ENCODE results near the gene GRN.
A peak's percentile ranks its signal among the peaks of the same experiment; 100 is the strongest.
"Not testable (repeated sequence)": the region's sequence is repeated elsewhere in the genome, so short reads cannot be mapped to it uniquely, and the experiment has no call there.

Gene GRN

GRCh38 chr17:44383861-44384260, 38.8 kb downstream of the GRN start:
- Histone ChIP-seq H3K4me3 (ENCODE audit: insufficient read depth, low read depth, low read length) (no peak overlapping the region), H3K9me3 (ENCODE audit: control insufficient read depth, low read length) (no peaks in the 10 kb centered on the region), H3K27ac (ENCODE audit: insufficient read depth, low read depth, low read length, poor library complexity, severe bottlenecking) (no peak overlapping the region), H3K4me1 (ENCODE audit: control insufficient read depth, insufficient read depth, low read length) (peaks cover 7% of the 10 kb centered on the region), H3K27me3 (ENCODE audit: control insufficient read depth, insufficient read depth, low read length, poor library complexity, severe bottlenecking) (peaks cover 36% of the 10 kb centered on the region), H3K36me3 (ENCODE audit: control insufficient read depth, insufficient read depth, low read length) (no peaks in the 10 kb centered on the region)
- 88 to 92% methylated on average over 16 of the region's 16 CpGs for WGBS, 2 experiments

- WGBS, 2 experiments = 33 to 36% methylated on average over 29 of the region's 29 CpGs
These were observed 39.2 kb downstream of the GRN start for GRCh38 chr17:44384281-44384822.

DNA sequence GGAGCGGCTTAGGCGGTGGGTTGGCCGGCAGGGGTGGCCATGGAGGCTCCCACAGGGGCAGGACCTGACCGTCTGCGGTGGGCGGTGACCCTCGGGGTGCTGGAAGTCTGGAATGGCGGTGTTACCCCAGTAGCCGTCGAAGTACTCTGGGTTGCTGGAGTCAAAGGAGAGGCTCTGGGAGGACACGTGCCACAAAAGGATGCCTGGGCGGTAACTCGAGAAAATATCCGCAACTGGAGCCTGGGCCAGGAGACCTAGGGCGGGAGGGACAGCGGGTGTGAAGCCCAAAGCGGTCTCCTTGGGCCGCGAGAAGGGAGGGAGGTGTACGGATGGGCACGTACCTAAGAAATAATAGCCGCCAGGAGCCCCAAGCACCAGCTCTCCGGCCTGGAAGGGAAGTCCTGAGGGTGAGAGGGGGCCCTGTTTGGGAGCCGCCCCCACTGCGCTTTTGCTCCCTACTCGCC, 39.8 kb downstream of the GRN start:
- H3K27ac ChIP-seq (ENCODE audit: insufficient read depth, low read depth, low read length, poor library complexity, severe bottlenecking) = no peak overlapping the region
- no peaks in the 10 kb centered on the region for H3K9me3 ChIP-seq (ENCODE audit: control insufficient read depth, low read length)
- peak overlapping the region; percentile 33 for H3K4me3 ChIP-seq (ENCODE audit: insufficient read depth, low read depth, low read length)
- peaks cover 7% of the 10 kb centered on the region for H3K4me1 ChIP-seq (ENCODE audit: control insufficient read depth, insufficient read depth, low read length)
- H3K36me3 ChIP-seq (ENCODE audit: control insufficient read depth, insufficient read depth, low read length) = no peaks in the 10 kb centered on the region
- peaks cover 36% of the 10 kb centered on the region for H3K27me3 ChIP-seq (ENCODE audit: control insufficient read depth, insufficient read depth, low read length, poor library complexity, severe bottlenecking)
- 3 to 4% methylated on average over 26 of the region's 26 CpGs for WGBS, 2 experiments

More at GRCh38 chr17:44384281-44384822, 39.2 kb downstream of the GRN start:
- peaks cover 36% of the 10 kb centered on the region for H3K27me3 ChIP-seq (ENCODE audit: control insufficient read depth, insufficient read depth, low read length, poor library complexity, severe bottlenecking)
- H3K4me3 ChIP-seq (ENCODE audit: insufficient read depth, low read depth, low read length) = peak overlapping the region; percentile 33
- no peak overlapping the region for H3K27ac ChIP-seq (ENCODE audit: insufficient read depth, low read depth, low read length, poor library complexity, severe bottlenecking)
- no peaks in the 10 kb centered on the region for H3K36me3 ChIP-seq (ENCODE audit: control insufficient read depth, insufficient read depth, low read length)
- H3K4me1 ChIP-seq (ENCODE audit: control insufficient read depth, insufficient read depth, low read length) = peaks cover 7% of the 10 kb centered on the region
- H3K9me3 ChIP-seq (ENCODE audit: control insufficient read depth, low read length) = no peaks in the 10 kb centered on the region

DNA sequence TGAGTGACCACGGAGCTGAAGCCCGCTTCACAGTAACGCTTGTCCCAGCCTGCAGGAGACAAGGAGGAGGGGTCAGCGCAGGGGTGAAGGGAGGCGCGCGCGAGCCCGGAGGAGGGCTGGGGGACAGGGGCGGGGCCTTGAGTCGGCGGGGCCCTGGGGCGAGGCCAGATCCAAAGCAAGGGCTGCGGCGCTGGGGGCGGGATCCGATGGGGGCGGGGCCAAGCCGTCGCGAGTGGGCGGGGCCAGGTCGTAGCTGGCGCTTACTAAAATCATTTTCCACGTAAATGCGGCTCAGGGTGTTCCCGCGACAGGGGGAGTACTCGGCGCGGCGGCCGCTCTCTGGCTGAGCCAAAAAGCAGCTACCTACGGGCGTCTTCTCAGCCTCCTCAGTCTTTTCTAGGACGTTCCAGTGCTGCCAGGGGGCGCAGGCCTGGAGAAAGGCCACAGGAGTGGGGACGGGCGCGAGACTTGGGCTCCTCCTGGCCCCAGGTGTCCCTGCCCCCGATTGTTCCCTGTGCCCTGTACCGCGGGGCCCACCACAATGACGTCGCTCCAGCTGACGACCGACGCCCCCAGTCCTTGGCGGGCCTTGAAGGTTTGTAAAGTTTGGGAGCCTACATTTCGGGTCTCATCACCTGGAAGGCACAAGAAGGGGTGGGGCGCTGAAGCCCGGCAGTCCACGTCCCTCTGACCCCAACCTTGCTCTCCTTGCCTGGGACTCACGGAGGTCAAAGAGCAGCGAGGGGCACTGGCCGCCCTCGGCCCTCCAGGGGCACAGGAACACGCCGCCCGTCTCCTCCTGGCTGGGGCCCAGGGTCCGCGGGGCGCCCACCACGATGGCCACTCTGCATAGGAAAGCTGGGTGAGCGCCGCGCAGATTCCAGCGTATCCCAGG, 40.4 kb downstream of the GRN start:
- WGBS, 2 experiments = 22% methylated on average over 68 of the region's 68 CpGs
- Histone ChIP-seq H3K36me3 (ENCODE audit: control insufficient read depth, insufficient read depth, low read length) (no peaks in the 10 kb centered on the region), H3K4me1 (ENCODE audit: control insufficient read depth, insufficient read depth, low read length) (peaks cover 7% of the 10 kb centered on the region), H3K27me3 (ENCODE audit: control insufficient read depth, insufficient read depth, low read length, poor library complexity, severe bottlenecking) (peaks cover 36% of the 10 kb centered on the region), H3K9me3 (ENCODE audit: control insufficient read depth, low read length) (no peaks in the 10 kb centered on the region), H3K4me3 (ENCODE audit: insufficient read depth, low read depth, low read length) (peak overlapping the region; percentile 33), H3K27ac (ENCODE audit: insufficient read depth, low read depth, low read length, poor library complexity, severe bottlenecking) (no peak overlapping the region)

- Histone ChIP-seq H3K27me3 (ENCODE audit: control insufficient read depth, insufficient read depth, low read length, poor library complexity, severe bottlenecking) (peaks cover 36% of the 10 kb centered on the region), H3K27ac (ENCODE audit: insufficient read depth, low read depth, low read length, poor library complexity, severe bottlenecking) (no peak overlapping the region), H3K36me3 (ENCODE audit: control insufficient read depth, insufficient read depth, low read length) (no peaks in the 10 kb centered on the region), H3K4me1 (ENCODE audit: control insufficient read depth, insufficient read depth, low read length) (peaks cover 7% of the 10 kb centered on the region), H3K9me3 (ENCODE audit: control insufficient read depth, low read length) (no peaks in the 10 kb centered on the region), H3K4me3 (ENCODE audit: insufficient read depth, low read depth, low read length) (peak overlapping the region; percentile 33)
- WGBS, 2 experiments = 83 to 84% methylated on average over 10 of the region's 10 CpGs
These were observed 41.1 kb downstream of the GRN start for GRCh38 chr17:44386182-44386525.

DNA sequence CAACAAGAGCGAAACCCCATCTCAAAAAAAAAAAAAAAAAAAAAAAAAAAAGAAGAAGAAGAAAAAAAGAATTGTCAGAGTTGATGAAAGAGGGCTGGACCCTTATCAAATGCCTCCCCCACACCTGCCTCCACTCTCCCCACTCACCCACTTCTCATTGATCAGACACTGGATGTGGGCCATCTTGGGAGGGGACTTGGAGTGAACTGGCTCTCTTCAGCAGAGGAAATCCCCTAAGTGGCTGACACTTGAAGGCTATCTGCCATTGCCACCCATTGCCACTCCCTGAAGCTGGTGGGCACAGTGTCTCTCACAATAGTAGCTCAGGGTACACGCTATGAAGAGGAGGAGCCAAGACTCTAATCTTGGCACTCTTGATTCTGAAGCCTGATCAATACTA, 42.7 kb downstream of the GRN start:
- H3K27me3 ChIP-seq (ENCODE audit: control insufficient read depth, insufficient read depth, low read length, poor library complexity, severe bottlenecking) = peaks cover 36% of the 10 kb centered on the region
- H3K36me3 ChIP-seq (ENCODE audit: control insufficient read depth, insufficient read depth, low read length) = no peaks in the 10 kb centered on the region
- WGBS, 2 experiments = 85 to 100% methylated on average over 1 to 2 of the region's 2 CpGs
- H3K4me3 ChIP-seq (ENCODE audit: insufficient read depth, low read depth, low read length) = no peak overlapping the region
- peaks cover 7% of the 10 kb centered on the region for H3K4me1 ChIP-seq (ENCODE audit: control insufficient read depth, insufficient read depth, low read length)
- no peak overlapping the region for H3K27ac ChIP-seq (ENCODE audit: insufficient read depth, low read depth, low read length, poor library complexity, severe bottlenecking)
- no peaks in the 10 kb centered on the region for H3K9me3 ChIP-seq (ENCODE audit: control insufficient read depth, low read length)

- H3K27me3 ChIP-seq (ENCODE audit: control insufficient read depth, insufficient read depth, low read length, poor library complexity, severe bottlenecking) = peaks cover 22% of the 10 kb centered on the region
- H3K9me3 ChIP-seq (ENCODE audit: control insufficient read depth, low read length) = no peaks in the 10 kb centered on the region
- WGBS, 2 experiments = 82 to 88% methylated on average over 1 of the region's 1 CpG
- peaks cover 6% of the 10 kb centered on the region for H3K4me1 ChIP-seq (ENCODE audit: control insufficient read depth, insufficient read depth, low read length)
- H3K36me3 ChIP-seq (ENCODE audit: control insufficient read depth, insufficient read depth, low read length) = no peaks in the 10 kb centered on the region
- no peak within 1 kb of the TSS for H3K27ac ChIP-seq (ENCODE audit: insufficient read depth, low read depth, low read length, poor library complexity, severe bottlenecking)
- no peak within 1 kb of the TSS for H3K4me3 ChIP-seq (ENCODE audit: insufficient read depth, low read depth, low read length)
These were observed 44.2 kb downstream of the GRN start, which contains the start of gene ITGA2B for GRCh38 chr17:44389281-44389680. Gene ITGA2B (minus strand): TSS chr17:44389649. CDS start chr17:44389473, 176 bp downstream.

DNA sequence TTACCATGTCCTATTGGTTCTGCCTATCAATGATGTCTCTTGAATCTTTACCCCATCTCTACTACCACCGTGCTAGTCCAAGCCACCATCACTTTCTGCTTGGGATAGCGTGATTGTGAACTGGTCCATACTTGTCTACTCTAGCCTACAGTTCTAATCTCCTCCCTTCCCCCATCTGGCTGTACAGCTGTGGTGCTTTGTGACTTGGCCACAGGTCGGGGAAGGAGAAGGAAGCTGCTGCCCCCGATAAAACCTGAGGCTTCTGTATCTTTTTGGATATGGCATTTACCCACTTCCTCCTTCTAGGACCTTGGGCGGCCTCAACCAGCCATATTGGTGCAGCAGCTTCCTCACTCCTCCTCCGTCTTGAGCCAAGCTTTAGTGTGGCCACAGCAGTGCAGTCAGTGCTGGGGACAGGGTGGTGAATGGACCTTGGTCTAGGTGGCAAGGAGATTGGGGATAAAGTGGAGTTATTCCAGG, 44.7 kb downstream of the GRN start:
- no peak overlapping the region for H3K4me3 ChIP-seq (ENCODE audit: insufficient read depth, low read depth, low read length)
- no peak overlapping the region for H3K27ac ChIP-seq (ENCODE audit: insufficient read depth, low read depth, low read length, poor library complexity, severe bottlenecking)
- no peaks in the 10 kb centered on the region for H3K9me3 ChIP-seq (ENCODE audit: control insufficient read depth, low read length)
- H3K4me1 ChIP-seq (ENCODE audit: control insufficient read depth, insufficient read depth, low read length) = peaks cover 1% of the 10 kb centered on the region
- H3K36me3 ChIP-seq (ENCODE audit: control insufficient read depth, insufficient read depth, low read length) = no peaks in the 10 kb centered on the region
- peaks cover 17% of the 10 kb centered on the region for H3K27me3 ChIP-seq (ENCODE audit: control insufficient read depth, insufficient read depth, low read length, poor library complexity, severe bottlenecking)
- WGBS, 2 experiments = 93 to 96% methylated on average over 6 of the region's 6 CpGs

- H3K27ac ChIP-seq (ENCODE audit: insufficient read depth, low read depth, low read length, poor library complexity, severe bottlenecking) = no peak overlapping the region
- H3K4me3 ChIP-seq (ENCODE audit: insufficient read depth, low read depth, low read length) = no peak overlapping the region
- peaks cover 13% of the 10 kb centered on the region for H3K27me3 ChIP-seq (ENCODE audit: control insufficient read depth, insufficient read depth, low read length, poor library complexity, severe bottlenecking)
- H3K9me3 ChIP-seq (ENCODE audit: control insufficient read depth, low read length) = no peaks in the 10 kb centered on the region
- no peaks in the 10 kb centered on the region for H3K36me3 ChIP-seq (ENCODE audit: control insufficient read depth, insufficient read depth, low read length)
- H3K4me1 ChIP-seq (ENCODE audit: control insufficient read depth, insufficient read depth, low read length) = no peaks in the 10 kb centered on the region
- WGBS, 2 experiments = 94 to 95% methylated on average over 10 of the region's 10 CpGs
These were observed 45.3 kb downstream of the GRN start for GRCh38 chr17:44390250-44390870.

GRCh38 chr17:44394112-44394511, 49.0 kb downstream of the GRN start:
- H3K9me3 ChIP-seq (ENCODE audit: control insufficient read depth, low read length); H3K27me3 ChIP-seq (ENCODE audit: control insufficient read depth, insufficient read depth, low read length, poor library complexity, severe bottlenecking); H3K4me1 ChIP-seq (ENCODE audit: control insufficient read depth, insufficient read depth, low read length); H3K4me3 ChIP-seq (ENCODE audit: insufficient read depth, low read depth, low read length); H3K27ac ChIP-seq (ENCODE audit: insufficient read depth, low read depth, low read length, poor library complexity, severe bottlenecking): not testable (repeated sequence)
- WGBS, 2 experiments = 90 to 91% methylated on average over 9 of the region's 9 CpGs
- H3K36me3 ChIP-seq (ENCODE audit: control insufficient read depth, insufficient read depth, low read length) = peaks cover 13% of the 10 kb centered on the region
